SK-N-MC (cell line): ENCODE measurements around the gene MRPL41.
"Not testable (repeated sequence)": the region's sequence is repeated elsewhere in the genome, so short reads cannot be mapped to it uniquely, and the experiment has no call there.

Experiments used
- DNase-seq: peaks from one replicate; pipeline ENCODE4 v3.0.0-alpha.2; 2011; ENCODE audit warnings: low read depth, low spot score
- H3K27ac ChIP-seq: fragments of 200-600 bp; sonication (generic); 2 replicates; pipeline ENCODE4 v1.5.1; 2016; ENCODE audit warnings: mixed run types
- H3K36me3 ChIP-seq: fragments of 200-600 bp; sonication (generic); 2 replicates; pipeline ENCODE4 v1.6.1; 2017; ENCODE audit warnings: antibody characterized with exemption, low read length, mixed read lengths; ENCODE audit not compliant: insufficient read depth
- H3K4me3 ChIP-seq: fragments of 200-600 bp; sonication (generic); 2 replicates; pipeline ENCODE4 v1.5.1; 2016
- H3K9ac ChIP-seq: fragments of 200-600 bp; sonication (generic); 2 replicates; pipeline ENCODE4 v1.8.0; 2017; ENCODE audit warnings: mixed run types, mixed read lengths; ENCODE audit not compliant: insufficient read length
- H3K9me3 ChIP-seq: fragments of 200-600 bp; sonication (generic); 2 replicates; pipeline ENCODE4 v1.6.1; 2017; ENCODE audit warnings: low read depth, mild to moderate bottlenecking, antibody characterized with exemption, low read length, moderate library complexity, mixed read lengths
- EZH2 ChIP-seq: fragments of 200-600 bp; sonication (generic); IDR thresholded peaks from one replicate; pipeline ENCODE4 v1.6.1; 2017; ENCODE audit warnings: antibody characterized with exemption
- FOXP2 ChIP-seq: optimal IDR thresholded peaks from 2 replicates; pipeline ENCODE3; 2011; ENCODE audit warnings: mild to moderate bottlenecking, moderate library complexity; ENCODE audit not compliant: insufficient read depth; ENCODE audit errors: extremely low read length, control extremely low read depth
- POLR2AphosphoS5 ChIP-seq: IDR thresholded peaks from 2 replicates; pipeline ENCODE4 v1.6.1; 2012; ENCODE audit warnings: mild to moderate bottlenecking, low read depth, low read length, borderline replicate concordance

MRPL41 gene

DNA sequence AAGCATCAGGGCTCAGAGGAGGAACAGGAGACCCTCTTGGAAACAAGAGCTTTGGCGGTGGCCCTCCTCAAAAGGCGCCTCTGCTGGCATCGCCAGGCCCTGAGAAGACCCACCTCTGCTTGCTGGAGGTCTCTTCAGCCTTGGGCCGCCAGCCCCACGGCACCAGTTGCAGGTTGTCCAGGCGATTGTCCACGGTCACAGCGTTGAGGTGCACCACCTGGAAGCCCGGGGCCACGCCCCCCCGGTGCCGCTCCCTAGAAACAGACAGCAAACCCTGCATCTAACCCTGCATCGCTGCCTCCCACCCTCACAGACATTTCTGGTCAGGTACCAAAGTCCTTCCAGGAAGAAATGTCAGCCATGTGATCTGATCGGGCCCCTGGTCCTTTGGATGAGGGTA, 35.2 kb downstream of the MRPL41 start:
- Histone ChIP-seq H3K9ac (no peak overlapping the region), H3K27ac (no peak overlapping the region), H3K36me3 (peaks cover 63% of the 10 kb centered on the region), H3K9me3 (no peaks in the 10 kb centered on the region), H3K4me3 (no peak overlapping the region)
- DNase-seq: no peak
- TF ChIP-seq FOXP2: no peak
- no peak for TF ChIP-seq POLR2AphosphoS5
- TF ChIP-seq EZH2: no peak

DNA sequence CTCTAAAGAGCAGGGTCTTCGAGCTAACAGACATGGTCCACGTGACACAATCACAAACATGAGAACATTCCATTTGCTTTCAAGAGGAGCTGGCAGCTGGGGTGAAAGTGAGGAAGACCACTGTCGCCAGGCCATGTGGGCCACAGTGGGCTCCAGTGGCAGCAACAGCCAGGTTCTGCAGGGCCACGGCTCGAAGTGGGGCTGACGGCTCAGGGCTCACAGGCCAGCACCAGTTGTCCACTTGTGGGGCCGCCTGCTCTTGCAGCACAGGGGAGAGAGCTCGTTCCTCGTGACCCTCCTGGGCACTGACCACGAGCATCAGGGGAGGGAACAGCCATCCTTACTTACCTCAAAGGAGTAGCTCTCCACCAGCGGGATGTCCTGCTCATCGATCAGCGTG, 36.6 kb downstream of the MRPL41 start:
- Histone ChIP-seq H3K4me3 (no peak overlapping the region), H3K27ac (no peak overlapping the region), H3K36me3 (peaks cover 48% of the 10 kb centered on the region), H3K9ac (no peak overlapping the region), H3K9me3 (no peaks in the 10 kb centered on the region)
- TF ChIP-seq POLR2AphosphoS5: no peak
- no peak for TF ChIP-seq FOXP2
- TF ChIP-seq EZH2: no peak
- no peak for DNase-seq

GRCh38 chr9:137588891-137589290, 37.2 kb downstream of the MRPL41 start:
- peak overlapping the region; percentile 88 for H3K9ac ChIP-seq
- H3K27ac ChIP-seq: no peak overlapping the region
- H3K4me3 ChIP-seq: peak overlapping the region; percentile 90
- TF ChIP-seq FOXP2 (no peak), EZH2 (no peak), POLR2AphosphoS5 (no peak)
- peaks cover 46% of the 10 kb centered on the region for H3K36me3 ChIP-seq
- DNase-seq: no peak
- no peaks in the 10 kb centered on the region for H3K9me3 ChIP-seq

DNA sequence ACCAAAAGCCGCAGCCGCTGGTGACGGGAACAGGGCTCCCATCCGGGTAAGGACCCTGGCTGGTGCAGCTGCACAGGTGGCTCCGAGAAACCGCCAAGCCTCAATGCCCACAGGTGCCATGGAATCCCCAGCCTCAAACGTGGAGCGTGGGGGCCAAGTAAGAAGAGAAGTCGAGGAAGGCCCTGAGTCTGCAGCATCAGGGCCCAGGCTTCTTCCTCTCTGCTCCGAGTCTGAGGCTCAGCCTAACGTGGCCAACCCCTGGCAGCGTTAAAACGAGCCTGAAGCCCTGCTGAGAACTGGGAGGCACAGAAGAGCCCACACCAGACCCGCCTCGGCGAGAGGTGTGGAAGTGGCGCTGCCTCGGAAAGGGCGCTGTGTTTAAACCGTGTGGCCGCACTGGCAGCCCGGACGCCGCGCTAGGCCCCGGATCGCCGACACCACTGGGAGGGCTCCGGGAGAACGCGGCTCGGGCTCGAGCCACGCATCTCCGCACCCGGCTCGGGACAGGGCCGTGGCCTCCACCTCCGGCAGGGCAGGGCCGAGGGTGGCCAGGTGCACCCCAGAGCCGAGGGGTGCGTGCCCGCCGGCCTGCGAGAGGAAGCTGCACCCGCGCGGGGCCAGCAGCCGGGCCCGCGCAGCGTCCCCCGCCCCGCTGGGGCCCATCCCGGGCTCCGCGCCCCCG, 37.9 kb downstream of the MRPL41 start:
- Histone ChIP-seq H3K9ac (peak overlapping the region; percentile 88), H3K4me3 (peak overlapping the region; percentile 90), H3K36me3 (peaks cover 41% of the 10 kb centered on the region), H3K27ac (no peak overlapping the region), H3K9me3 (no peaks in the 10 kb centered on the region)
- no peak for DNase-seq
- TF ChIP-seq POLR2AphosphoS5 (no peak), FOXP2 (no peak), EZH2 (no peak)

- Histone ChIP-seq H3K4me3 (peak overlapping the region; percentile 90), H3K9me3 (no peaks in the 10 kb centered on the region), H3K9ac (peak overlapping the region; percentile 88), H3K36me3 (peaks cover 37% of the 10 kb centered on the region), H3K27ac (no peak overlapping the region)
- no peak for TF ChIP-seq POLR2AphosphoS5
- no peak for TF ChIP-seq EZH2
- TF ChIP-seq FOXP2: no peak
- DNase-seq: no peak
Observed at GRCh38 chr9:137590123-137590468, 38.4 kb downstream of the MRPL41 start.

DNA sequence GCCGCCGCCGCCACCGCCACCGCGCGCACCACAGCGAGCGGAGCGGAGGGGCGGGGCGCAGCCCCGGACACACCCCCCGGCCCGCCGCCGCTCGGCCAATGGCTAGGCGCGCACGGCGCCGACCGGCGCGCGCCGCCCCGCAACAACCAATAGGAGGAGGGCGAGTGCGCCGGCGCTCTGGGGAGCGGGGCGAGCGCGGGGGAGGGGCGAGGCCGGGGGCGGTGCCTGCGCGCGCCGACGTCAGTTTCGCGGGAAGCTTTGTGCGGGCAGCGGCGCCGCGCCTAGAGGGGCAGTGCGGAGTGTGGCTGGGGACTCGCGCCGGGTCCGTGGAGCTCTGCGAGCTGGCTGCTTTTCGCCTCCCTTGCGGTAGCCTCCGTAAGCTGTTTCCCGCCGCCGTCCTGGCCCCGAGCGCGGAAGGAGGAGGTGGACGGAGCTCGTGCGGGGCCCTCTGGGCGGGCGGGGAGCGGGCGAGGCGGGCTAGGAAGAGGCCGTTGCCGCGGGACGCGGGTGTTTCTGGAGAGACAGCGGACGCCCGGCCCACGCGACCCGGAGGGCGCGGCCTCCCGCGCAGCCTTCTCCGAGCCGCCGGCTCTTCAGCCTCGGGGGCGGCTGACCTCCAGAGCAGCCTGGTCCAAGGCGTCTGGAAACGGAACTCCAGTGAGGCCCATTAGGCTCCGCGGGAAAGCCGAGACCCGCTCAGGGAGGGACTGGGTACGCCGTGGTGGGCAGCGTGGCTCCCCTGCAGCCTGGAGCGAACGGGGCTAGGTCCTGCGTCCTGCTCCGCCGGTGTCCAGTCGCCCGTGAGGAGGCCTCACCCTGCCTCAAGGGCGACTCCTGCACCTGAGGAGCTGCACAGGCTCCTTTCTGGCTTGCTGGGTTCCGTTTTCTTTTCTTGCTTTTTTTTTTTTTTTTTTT, 39.0 kb downstream of the MRPL41 start, which contains the start of gene ZMYND19:
ZMYND19 (minus strand) TSS at position 44 of the 915 bp plus-strand sequence. CDS start 249 bp downstream, outside the sequence.
- Histone ChIP-seq H3K4me3 (peak within 1 kb of the TSS; percentile 90), H3K9ac (peak within 1 kb of the TSS; percentile 88), H3K9me3 (no peaks in the 10 kb centered on the region), H3K36me3 (peaks cover 33% of the 10 kb centered on the region), H3K27ac (no peak within 1 kb of the TSS)
- no peak for TF ChIP-seq EZH2
- peak; percentile 79 for TF ChIP-seq POLR2AphosphoS5
- no peak for TF ChIP-seq FOXP2
- DNase-seq: peak; percentile 3

GRCh38 chr9:137592767-137593166, 41.1 kb downstream of the MRPL41 start:
- TF ChIP-seq POLR2AphosphoS5 (no peak), EZH2 (no peak), FOXP2 (no peak)

GRCh38 chr9:137593176-137593575, 41.5 kb downstream of the MRPL41 start:
- peaks cover 10% of the 10 kb centered on the region for H3K36me3 ChIP-seq
- no peak for DNase-seq
- no peak overlapping the region for H3K4me3 ChIP-seq
- TF ChIP-seq EZH2: no peak
- no peak for TF ChIP-seq POLR2AphosphoS5
- TF ChIP-seq FOXP2: no peak
- H3K27ac ChIP-seq: no peak overlapping the region
- H3K9me3 ChIP-seq: no peaks in the 10 kb centered on the region
- H3K9ac ChIP-seq: no peak overlapping the region

More at GRCh38 chr9:137592767-137593166, 41.1 kb downstream of the MRPL41 start:
- Histone ChIP-seq H3K4me3 (no peak overlapping the region), H3K36me3 (peaks cover 14% of the 10 kb centered on the region), H3K9me3 (no peaks in the 10 kb centered on the region), H3K9ac (no peak overlapping the region), H3K27ac (no peak overlapping the region)
- DNase-seq: no peak

DNA sequence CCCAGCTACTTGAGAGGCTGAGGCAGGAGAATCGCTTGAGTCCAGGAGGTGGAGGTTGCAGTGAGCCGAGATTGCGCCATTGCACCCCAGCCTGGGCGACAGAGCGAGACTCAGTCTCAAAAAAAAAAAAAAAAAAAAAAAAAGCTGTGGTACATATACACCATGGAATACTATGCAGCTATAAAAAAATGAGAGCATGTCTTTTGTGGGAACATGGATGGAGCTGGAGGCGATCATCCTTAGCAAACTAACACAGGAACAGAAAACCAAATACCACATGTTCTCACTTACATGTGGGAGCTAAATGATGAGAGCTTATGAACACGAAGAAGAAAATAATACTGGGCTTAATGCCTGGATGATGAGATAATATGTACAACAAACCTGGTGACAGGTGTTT, 44.9 kb downstream of the MRPL41 start:
- H3K27ac ChIP-seq, H3K4me3 ChIP-seq, H3K9me3 ChIP-seq, H3K9ac ChIP-seq, DNase-seq, H3K36me3 ChIP-seq: not testable (repeated sequence)
